NCI-H748 treated with DMSO at 0.1 percent for 48 hours (cell line): ENCODE measurements around the gene ZBTB7B.

Source experiments
- DNase-seq: peaks from one replicate; lab custom pipeline; 2025; lab: John Stamatoyannopoulos, UW

The ZBTB7B gene

DNA sequence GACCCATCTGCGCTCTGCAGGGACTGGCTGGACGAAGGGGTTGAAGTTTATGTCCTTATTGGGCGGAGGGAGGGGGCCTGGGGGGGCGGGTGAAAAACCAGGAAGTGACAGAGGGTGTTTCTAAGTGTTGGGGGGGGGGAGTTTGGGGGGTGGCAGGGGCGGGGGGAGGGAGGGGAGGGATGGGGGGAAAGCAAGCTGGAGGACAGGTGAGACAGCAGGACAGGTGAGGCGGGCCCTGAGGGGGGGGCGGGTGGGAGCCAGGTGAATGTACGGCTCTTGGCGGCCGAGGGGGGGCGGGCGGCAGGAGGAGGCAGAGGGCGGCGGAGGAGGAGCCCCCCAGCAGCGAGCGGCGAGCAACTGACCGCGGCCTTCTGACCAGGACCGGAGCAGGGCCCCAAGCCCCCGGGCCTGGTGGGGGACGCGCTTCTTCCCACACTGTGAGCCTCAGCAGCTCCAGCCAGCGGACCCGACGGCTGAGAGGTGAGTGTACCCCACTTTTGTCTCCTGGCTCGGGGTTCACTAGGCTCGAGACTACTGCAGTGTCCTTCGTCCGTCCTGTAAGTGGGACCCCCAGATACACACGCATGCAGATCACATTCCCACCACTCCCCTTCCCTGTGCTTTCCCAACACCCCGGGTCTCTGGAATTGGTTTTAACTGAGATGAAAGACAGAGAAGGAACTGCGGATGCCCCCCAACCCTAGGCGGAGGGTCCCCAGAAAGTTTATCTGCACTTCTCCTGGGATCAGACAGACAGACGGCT, at the start of gene ZBTB7B:
ZBTB7B (plus strand) TSS at position 339 of the 763 bp plus-strand sequence. CDS start 11,859 bp downstream, outside the sequence.
- no peak for DNase-seq

DNA sequence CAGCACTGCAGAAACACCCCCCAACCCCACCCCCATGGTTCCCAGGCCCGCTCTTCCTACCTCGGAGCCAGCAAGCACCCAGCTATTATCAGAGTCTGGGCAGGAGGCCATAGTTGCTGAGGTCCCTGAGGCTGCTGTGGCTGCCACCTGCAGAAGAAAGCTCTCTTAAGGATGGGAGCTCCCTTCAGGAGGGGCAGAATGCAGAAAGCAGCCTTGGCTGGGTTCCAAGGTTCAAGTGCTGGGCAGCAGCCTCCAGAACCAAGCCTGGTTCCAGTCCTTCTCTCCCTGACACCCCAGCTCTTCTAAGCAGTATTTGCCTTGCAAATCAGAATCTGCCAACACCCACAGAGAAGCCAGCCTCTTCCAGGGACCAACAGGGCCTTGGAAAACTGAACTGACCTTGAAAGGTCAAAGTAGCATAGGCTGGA, 49.0 kb upstream of the ZBTB7B start:
- no peak for DNase-seq

DNA sequence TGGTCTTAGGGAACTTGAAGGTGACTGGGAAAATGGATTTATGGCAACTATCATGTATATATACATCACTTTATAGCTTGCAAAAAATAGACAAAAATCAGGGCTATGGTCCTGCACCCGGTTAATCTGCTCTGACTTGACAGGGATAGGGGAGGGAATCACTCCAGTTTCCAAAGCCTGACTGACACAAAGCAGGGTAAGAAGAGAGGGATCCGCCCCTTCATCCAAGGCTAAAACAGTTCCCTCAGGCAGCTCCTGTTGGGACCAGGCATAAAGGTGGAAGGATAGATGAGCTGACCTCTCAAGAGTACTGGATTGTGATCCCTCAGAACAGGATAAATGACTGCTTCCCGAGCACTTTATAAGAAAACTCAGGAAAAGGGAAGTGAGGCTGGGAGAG, 48.1 kb upstream of the ZBTB7B start:
- no peak for DNase-seq

DNA sequence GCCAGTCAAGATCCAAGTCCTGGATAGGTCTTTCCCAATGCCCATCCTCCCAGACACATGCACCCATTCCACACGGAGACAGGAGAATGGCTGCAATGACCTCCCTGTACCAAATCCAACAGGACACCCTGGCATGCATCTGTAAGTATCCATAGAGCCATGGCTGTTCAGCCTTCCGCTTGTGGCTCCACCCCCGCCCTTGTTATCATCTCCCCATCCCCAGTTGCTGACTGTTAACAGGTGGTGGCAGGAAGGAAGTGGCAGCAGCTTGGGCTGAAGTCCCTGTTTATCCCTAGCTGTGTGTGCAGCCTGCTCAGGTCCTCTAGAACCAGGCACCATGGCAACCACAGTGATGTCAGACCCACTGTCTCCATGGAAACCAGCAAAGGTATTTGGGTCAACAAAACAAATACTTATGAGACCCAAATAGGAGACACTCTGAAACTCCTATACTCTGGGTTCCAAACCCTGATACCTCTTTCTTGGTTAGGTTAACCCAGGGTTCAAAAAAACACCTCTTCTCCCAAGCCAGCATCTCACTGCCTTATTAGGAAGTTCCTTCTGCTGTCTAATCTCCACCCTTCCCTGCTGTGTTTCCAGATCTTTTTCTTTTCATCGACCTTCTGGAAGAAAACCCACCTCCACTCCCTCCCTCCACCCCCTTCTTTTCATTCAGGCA, 47.4 kb upstream of the ZBTB7B start:
- DNase-seq = peak; percentile 56

DNA sequence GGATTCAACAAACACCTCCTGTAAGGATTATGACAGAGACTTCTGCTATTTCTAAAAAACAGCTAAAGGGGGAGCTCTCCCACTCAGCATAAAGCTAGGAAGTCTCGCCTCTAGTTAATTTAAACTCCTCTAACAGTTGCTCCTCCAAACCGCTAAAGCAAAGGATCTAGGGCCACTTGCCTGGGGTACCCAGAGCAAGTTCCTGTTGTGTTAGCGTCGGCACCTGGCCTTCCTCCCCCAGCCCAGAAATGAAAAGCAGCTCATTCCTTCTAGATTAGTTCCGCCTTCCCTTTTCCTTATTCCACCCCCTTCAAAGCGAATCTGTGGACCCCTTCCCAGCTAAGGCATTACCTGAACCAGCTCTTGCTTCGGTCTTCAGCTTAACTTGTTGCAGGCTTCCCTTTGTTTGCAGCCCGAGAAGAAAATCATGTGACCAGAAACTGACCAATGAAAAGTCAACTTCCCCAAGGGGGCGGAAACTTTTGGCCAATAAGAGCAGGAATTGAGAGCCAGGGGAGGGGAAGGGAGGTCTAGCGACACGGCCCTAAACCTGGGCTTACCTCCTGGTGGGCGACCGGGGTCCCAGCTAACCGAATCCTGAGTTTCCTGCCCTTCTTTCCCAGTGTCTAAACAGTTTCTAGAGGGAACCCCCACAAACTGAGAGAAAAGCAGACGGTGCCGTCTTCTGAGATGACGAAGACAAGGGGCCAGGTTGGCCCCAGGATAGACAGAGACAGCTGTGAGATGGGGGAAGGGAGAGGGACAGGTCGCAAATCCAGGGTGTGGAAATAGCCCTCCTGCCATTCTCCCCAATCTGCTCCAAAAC, 46.7 kb upstream of the ZBTB7B start, which contains the start of gene PBXIP1:
PBXIP1 (minus strand) TSS at position 382 of the 826 bp plus-strand sequence. CDS start 2,378 bp downstream, outside the sequence.
- DNase-seq = peak; percentile 91

DNA sequence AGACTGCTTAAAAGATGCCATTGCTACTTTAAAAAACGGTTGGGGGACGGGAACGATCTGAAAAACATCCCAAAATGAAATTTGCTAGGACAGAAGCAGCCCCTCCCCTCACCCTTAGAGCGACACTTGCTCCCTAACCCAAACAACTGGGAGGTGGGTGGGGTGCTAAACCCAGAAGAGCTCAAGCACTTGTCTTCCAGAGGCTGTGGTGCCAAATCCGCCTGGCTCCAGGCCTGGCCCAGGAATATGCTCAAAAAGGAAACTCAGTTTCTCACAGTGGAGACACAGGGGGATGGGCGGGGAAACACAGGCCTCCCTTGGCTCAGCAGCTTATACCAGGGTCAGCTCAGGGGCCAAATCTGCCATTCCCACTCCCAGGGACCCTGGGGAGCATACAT, 46.1 kb upstream of the ZBTB7B start:
- DNase-seq = no peak

DNA sequence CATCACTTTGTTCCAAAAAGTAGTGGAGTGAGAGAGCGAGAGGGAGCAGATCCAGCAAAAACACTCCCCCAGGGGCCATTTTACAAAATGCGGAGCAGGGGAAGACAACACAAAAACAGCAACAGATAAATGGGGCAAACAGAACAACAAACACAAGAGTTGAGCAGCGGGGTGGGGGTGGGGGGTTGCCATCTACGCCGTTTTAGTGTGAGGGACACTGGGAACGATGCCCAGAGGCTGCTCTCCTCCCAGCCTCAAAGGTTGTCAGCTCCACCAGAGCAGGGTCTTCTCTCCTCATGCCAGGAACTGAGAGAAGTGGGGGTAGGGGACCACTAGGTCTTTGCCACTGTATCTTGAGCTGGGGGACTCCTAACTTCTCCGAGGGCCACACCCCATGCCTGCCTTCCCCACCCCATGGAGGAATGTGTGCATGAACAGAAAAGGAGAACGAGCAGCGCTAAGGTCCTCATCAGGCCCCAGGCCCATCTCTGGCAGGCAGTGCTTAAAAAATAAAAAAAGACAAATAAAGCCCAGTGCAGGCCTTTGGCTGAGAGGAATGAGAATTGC, 45.4 kb upstream of the ZBTB7B start:
- no peak for DNase-seq

DNA sequence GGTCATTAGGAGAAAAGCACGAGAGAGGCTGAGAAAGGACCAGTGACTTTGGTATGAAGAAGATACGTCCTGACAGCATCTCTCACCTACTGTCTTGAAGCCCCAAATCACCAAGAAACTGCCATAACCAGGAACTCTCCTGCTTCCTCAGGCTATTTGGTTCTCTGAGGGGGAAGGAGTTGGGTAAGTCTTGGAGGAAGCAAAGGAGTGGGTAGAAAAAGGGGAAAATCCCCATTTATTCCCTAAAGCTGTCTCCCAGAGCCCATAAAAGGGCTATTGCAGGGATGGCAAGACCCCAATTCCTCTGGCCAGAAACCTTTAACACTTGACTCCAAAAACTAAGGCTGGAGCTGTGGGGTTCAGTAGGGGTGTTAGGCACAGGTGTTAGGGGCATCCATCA, 44.6 kb upstream of the ZBTB7B start:
- no peak for DNase-seq

DNA sequence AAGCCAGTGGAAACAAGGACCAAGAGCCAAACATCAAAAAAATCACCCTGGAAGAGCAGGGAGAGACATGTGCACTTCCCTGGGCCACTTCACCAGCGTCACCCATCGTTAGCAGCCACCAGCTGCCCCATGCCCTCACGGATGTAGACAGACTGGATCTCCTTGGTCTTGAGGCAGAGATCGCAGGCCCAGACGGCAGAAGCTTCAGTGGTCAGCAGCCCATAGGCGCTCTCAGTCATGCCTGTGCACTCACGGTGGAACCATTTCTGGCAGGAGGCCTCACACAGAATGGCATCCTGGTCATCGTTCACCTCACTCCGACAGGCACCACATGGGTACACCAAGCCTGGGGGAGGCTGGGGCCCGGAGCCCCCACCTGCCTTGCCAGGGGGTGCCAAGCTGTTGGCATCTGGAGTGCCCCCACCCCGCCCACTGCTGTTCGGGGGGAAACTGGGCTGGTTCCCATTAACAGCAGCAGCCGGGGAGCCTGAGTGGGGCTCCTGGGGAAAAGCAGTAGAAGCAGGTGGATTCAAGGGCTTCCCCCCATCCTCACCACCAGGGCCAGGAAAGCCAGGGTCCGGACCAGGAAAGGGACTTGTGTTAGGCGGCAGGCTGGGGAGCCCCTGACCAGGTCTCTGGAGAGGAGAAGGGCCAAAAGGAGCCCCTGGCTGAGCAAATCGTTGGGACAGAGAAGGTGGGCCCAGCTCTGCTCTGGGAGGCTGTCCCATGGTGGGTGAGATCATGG, 43.7 kb upstream of the ZBTB7B start:
- no peak for DNase-seq

DNA sequence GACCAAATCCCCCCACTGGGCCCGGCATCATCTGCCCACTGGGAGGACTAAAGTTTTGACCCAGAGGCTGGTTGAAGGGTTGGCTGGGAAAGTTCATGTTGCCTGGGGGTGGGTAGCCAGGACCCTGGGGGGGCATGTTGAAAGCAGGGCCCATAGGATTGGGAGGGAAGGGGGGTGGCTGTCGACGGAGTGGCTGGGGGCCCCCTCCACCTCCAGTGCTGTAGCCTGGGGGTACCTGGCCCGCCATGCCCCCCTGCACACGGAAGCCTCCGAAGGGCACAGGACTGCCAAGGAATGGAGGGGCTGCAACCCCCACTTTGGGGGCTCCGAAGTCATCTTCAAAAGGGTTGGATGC, 43.2 kb upstream of the ZBTB7B start:
- no peak for DNase-seq

DNA sequence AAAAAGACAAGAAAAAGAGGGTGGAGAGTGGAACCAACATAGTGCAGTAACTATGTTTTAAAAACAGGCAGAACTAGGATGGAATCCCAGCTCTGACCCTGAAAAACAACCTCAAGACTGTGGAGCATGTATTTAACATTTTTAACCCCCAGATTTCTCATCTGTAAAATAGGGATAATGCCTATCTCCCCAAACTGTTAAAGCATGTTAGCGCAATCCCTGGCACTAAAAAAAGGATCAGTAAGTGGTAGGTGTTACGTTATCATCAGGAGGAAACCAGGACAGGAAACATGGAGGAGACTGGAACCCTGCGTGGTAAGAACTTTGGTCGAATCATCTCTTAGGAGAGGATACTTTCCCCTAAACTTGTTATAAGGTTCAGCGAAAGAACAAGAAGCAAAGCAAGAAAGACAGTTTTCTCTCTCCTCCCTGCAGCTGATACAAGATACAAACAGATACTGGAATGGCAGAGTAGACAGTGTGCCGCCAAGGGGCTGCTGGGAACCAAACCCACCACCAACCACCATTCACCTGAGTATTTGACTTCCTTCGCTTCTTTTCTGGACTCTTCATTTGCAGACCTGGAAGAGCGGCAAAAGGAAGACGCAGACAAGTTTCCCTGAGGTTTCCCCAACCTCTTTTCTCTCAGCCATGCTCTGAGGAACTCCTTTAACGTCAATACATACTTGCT, 42.0 kb upstream of the ZBTB7B start:
- DNase-seq = no peak

DNA sequence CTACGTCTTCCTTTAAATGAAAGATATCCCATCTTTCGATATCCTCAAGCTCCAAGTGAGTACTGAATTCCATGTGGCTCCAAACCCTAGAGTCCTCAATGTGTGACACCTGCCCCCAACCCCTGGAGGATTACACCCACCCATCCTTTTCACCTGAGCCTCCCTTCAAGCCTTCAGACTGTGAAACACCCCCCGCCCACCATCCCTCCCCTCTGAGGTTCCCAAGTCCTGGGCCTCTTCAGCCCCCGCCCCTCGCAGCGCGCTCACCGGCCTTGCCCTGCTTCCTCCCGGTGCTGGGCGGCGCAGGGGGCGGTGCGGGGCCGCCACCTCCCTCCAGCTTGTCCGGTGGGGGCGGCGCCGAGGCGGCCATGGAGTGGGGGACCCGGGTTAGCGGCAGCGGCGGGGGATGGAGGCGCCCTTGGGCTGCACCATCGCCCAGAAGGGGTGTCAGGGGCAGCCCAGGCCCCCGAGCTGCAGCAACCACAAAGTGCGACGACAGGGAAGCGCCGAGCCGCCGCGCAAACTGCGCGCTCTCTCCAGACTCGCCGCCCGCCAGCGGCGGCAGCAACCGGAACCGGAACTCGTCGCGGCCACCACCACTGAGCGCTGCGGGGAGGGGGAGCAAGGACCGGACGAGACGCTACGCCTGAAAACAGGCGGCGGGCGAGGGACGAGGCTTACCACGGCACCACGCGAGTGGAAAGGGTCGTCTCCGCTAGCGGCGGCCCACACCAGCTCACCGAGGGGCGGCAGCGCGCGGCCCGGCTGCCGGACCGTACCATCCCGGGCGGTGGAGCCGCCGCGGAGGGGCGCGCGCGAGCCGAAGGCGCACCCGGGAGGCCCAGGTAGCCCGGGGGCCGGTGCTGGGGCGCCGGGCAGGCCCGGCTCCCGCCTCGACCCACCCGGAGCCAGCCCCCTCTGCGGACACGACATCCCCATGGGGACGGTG, 41.1 kb upstream of the ZBTB7B start, which contains the start of gene PYGO2:
PYGO2 (minus strand) TSS at position 576 of the 949 bp plus-strand sequence; CDS start at position 370, 206 bp downstream.
- peak; percentile 50 for DNase-seq

DNA sequence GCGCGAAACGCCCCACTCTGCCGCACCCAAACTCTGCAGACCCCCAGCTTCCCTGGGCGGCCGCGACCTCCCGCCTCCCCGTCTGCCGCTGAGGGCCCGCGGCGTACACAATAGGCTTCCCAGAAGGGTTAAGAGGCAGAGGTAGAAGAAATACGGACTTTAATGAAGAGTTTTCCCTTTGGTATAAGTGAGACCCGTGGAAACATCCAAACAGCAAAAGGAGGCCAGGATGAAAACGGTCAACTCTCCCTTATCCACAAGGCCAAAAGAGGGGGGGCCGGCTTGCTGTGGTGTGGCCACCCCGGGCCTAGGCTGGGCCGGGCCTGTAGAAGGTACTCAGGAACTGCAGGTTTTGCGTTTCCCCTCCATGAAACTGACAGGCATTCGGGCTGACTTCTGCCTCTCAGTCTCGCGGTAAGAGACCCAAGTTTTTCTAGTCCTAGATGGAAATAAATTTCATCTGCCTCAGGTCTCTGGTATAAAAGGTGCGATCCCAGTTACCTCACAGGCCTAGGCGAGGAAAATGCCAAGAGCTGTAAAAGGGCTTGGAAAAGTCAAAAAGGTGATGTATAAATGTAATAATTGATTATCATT, 40.3 kb upstream of the ZBTB7B start:
- DNase-seq = no peak

DNA sequence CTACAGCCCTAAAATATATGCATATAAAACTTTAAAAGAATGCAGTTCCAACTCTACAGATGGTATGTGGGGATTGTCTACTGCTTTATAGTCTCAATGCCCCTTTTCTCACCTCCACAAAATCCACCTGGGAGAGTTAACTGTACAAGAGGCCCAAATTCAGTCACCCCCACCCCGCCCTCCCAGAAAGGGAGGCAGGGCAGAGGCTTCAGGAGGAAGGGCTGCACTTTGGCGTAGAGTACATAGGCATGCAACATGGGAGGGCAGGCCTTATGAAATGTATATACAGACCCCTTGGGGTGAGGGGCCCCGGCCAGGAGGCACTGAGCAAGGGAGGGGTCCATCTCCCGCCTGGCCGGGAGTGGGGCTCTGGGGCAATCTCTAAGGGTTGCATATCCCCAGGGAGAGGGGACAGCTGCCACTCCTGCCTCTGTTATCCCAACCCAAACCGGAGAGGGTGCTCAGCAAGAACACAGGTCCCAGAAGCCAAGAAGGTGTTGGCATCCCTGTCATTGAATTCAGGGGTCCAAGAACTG, 39.7 kb upstream of the ZBTB7B start:
- no peak for DNase-seq

DNA sequence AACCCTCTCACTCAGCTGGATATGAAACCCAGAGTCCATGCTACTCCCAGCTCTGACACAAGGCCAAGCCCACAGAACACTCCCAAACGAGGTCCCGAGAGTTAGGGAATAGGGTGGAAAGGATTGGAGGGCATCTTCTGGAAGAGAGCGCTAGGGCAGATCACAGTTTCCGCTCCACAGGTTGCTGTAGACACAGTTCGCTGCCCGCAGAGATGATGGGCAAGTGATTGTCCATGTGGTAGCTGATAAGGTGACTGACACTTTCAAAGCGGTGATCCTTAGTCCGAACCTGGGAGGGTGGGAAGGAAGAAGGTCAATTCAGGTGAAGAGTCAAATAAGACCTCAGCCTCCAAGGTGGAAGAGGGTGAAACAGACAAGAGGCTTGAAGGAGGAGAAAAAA, 39.0 kb upstream of the ZBTB7B start:
- DNase-seq = no peak

DNA sequence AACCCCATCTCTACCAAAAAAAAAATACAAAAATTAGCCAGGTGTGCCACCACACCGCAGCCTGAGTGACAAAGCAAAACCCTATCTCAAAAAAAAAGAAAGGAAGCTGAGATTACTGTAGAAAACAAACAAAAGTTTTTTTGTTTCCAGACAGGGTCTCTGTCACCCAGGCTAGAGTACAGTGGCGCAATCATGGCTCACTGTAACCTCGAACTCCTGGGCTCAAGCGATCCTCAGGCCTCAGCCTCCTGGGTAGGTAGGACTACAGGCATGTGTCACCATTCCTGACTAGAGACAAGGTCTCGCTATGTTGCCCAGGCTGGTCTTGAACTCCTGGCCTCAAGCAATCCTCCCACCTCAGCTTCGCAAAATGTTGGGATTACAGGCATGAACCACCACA, 38.2 kb upstream of the ZBTB7B start:
- DNase-seq = no peak

DNA sequence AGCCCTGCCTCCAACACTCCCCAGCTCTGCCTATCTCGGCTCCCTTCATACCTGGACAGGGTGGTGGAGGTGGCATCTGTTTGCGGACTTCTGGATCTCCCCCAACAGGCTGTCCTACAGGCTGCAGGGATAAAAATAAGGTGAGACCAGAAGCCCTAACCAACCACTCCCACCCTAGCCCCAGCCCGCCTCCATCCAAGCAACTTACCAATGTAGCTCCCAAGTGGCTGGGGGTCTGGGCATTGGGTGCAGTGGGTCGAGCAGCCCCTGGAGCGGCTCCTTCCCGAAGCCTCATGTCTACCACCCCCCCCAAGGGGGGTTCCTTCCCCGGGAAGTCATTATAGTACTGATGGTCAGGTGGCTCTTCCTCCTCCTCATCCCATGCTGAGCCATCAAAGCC, 36.5 kb upstream of the ZBTB7B start:
- DNase-seq = no peak

DNA sequence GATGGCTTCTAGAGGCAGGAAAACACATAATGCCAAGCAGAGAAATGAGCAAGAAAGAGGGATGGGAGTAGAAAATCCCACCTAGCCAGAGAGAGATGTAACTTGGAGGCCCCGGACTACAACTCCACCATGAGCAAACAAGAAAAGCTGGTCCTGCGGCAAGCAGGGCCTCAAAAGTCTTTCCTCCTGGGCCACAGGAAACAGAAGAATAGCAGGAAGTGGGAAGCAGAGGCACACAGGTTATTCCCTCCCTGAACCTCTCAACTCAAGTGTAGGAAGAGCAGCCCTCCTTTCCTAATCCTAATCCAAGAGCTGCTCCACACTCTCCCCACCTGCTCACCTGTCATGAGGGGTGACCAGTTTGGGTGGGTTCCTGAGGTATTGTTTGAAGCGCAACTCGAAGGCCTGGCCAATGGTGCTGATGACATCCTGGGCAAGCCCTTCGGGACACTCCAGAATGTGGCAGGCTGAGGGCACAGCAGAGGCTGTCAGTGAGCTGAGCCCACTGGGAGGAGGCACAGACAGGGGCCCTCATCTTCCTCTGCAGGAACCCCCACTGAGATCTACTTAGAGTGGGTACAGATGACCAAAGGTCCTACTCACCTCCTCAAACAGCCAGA, 35.2 kb upstream of the ZBTB7B start:
- no peak for DNase-seq

DNA sequence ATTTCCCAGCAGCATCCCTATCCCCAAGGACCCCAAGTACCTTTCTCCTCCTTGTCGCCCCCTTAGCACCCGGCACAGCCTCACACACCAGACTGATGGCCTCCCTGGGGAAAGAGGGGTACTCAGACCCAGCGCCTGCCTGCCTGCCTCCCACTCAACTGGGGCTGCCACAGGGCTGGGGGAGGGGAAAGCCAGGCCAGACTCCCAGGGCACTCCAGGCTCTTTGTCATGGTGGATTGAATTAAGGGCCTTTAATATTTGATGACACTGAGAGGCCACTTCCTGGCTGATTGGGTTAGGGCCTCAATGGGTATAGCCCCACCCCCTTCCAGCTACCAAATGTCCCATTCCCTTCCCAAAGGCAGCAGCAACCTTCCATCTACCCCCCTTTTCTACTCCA, 33.9 kb upstream of the ZBTB7B start:
- DNase-seq = no peak
